Stimulated activated CD4-positive, alpha-beta T cell treated with anti-CD3 and anti-CD28 coated beads, Interleukin-4, amount 100 ng/mL, for 48 hours (primary cell): ENCODE data around the gene RBBP8.

Experiments used
- DNase-seq, 2 donors: peaks; one replicate each; pipeline ENCODE4 v3.0.0-alpha.2; 2020; ENCODE audit warnings: low read depth in 2 of 2

Gene RBBP8

GRCh38 chr18:23063502-23063901 lies 130.4 kb downstream of the RBBP8 start:
- no peak for DNase-seq

- no peak for DNase-seq
These were observed 132.2 kb downstream of the RBBP8 start for GRCh38 chr18:23065234-23065806.

- DNase-seq = no peak
These were observed 132.9 kb downstream of the RBBP8 start for GRCh38 chr18:23066060-23066459.

- DNase-seq = no peak
These were observed 133.4 kb downstream of the RBBP8 start for GRCh38 chr18:23066504-23067039.

DNA sequence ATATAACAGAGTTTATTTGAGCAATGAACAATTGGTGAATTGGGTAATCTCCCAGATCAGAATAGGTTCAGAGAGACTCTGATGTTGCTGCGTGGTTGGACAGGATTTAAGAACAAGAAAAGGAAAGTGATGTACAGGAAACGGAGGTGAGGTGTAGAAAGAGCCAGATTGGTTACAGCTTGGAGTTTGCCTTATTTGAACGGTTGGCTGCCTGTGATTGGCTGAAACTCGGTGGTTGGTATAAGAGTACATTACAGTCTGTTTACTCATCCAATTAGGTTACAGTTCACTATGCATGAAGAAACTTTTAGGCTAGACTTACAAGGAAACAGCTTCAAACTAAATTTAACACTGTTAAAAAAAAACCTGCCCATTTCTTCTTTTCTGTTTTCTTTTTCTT lies 134.1 kb downstream of the RBBP8 start:
- DNase-seq = no peak

- no peak for DNase-seq
These were observed 134.9 kb downstream of the RBBP8 start for GRCh38 chr18:23068011-23068410.

GRCh38 chr18:23068570-23069310 lies 135.6 kb downstream of the RBBP8 start:
- DNase-seq = no peak

DNA sequence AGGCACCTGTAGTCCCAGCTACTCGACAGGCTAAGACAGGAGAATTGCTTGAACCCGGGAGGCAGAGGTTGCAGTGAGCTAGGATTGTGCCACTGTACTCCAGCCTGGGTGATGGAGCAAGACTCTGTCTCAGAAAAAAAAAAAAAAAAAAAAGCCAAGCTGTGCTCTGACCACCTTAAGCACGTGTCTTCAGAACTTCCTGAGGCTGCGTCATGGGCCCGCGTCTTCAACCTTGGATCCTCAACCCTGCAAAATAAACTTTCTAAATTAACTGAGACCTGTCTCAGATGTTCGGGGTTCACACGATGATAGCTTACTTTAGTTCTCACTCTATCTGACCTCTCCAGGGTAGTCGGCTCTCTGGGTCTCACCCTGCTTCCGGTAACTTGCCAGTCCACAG lies 136.4 kb downstream of the RBBP8 start:
- DNase-seq = no peak

GRCh38 chr18:23069898-23070297 lies 136.8 kb downstream of the RBBP8 start:
- no peak for DNase-seq

DNA sequence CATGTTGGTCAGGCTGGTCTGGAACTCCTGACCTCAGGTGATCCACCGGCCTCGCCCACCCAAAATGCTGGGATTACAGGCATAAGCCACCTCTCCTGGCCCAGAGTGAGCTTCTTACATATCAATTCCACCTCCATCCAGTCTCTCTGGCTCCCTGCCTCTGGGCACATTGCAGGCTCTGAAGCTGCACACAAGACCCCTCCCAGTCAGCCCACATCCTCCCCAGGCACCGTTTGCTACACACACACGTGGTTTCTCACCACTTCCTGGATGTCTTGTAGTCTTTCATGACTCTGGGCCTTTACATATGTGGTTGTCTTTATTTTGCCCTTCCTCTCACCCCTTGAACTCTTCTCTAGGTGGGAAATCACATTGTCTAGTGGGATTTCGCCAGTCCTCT lies 138.2 kb downstream of the RBBP8 start:
- DNase-seq = peak; percentile 43 to 46

DNA sequence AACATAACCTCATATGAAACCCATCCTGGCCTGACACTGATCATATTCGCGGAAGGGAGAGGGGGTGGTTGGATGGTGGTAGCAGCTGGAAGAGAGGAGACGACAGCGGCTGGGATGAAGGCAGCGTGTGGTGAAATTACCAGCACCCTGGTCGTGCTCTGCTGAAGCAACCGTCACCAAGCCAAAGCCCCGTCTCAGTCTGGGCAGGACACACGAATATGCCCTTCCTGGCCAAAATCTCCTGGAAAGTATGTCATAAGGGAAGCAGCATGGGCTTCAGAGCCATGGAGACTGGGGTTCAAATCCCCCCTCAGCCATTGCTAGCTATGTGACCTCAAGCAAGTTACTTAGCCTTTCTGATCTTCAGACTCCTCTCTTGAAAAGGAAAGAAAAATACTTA lies 139.0 kb downstream of the RBBP8 start:
- DNase-seq = no peak

DNA sequence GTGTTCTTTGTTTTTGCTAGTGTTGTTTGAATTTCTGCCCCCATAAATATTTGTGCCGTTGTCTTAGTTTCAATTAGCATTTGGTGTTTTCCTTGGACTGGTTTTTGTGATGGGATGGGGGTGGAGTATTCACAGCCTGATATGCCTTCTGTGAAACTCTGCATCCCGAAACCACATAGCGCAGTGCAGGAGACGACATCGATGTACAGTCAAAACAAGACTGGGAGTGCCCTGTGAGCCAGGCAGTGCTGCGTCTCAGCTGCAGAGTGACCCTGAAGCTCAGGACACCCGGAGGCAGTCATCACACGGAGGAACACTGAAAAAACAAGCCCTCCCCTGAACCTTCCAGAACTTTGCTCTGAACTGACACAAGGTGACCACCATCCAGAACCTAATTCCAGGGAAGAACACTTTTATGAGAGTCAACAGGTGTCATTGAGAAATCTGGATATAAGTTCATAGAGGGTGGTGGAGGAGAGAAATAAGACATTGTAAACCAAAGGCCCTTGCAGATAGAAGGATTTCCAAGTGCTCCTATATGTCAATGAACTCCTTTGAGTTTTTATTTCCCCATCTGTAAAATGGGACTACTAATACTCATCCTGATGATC lies 141.0 kb downstream of the RBBP8 start:
- DNase-seq = no peak
